OCI-LY1 (cell line): ENCODE measurements around the gene PRKCH.

Experiments
- H2AFZ ChIP-seq: fragments of 200-600 bp; sonication (generic), shearing (Covaris generic); 2 replicates; pipeline ENCODE4 v1.6.0; 2014; ENCODE audit warnings: antibody characterized with exemption, mild to moderate bottlenecking, low read length
- H3F3A ChIP-seq: fragments of 200-600 bp; sonication (generic), shearing (Covaris generic); 2 replicates; pipeline ENCODE4 v1.6.0; 2014; ENCODE audit warnings: mild to moderate bottlenecking, antibody characterized with exemption, low read length, moderate library complexity; ENCODE audit not compliant: insufficient read depth
- H3K27ac ChIP-seq: fragments of 200-600 bp; sonication (generic); 2 replicates; pipeline ENCODE4 v1.5.1; 2014; ENCODE audit warnings: low read length, mixed run types, mild to moderate bottlenecking, low read depth; ENCODE audit not compliant: poor library complexity, severe bottlenecking
- H3K27me3 ChIP-seq: fragments of 200-600 bp; sonication (generic); 2 replicates; pipeline ENCODE4 v1.6.0; 2014; ENCODE audit warnings: antibody characterized with exemption, mild to moderate bottlenecking, low read length, moderate library complexity; ENCODE audit not compliant: insufficient read depth
- H3K36me3 ChIP-seq: fragments of 200-600 bp; sonication (generic); 2 replicates; pipeline ENCODE4 v1.6.1; 2014; ENCODE audit warnings: mild to moderate bottlenecking, antibody characterized with exemption, low read length, moderate library complexity, mixed read lengths; ENCODE audit not compliant: insufficient read depth
- H3K4me1 ChIP-seq: fragments of 200-600 bp; sonication (generic); 2 replicates; pipeline ENCODE4 v1.5.1; 2014; ENCODE audit warnings: mild to moderate bottlenecking, low read length, moderate library complexity; ENCODE audit not compliant: insufficient read depth, severe bottlenecking
- H3K4me2 ChIP-seq: fragments of 200-600 bp; sonication (generic), shearing (Covaris generic); 2 replicates; pipeline ENCODE4 v1.6.1; 2014; ENCODE audit warnings: low read length
- H3K4me3 ChIP-seq: fragments of 200-600 bp; sonication (generic); 2 replicates; pipeline ENCODE4 v1.5.1; 2014; ENCODE audit warnings: low read length, low read depth, mild to moderate bottlenecking, mixed read lengths; ENCODE audit not compliant: poor library complexity, severe bottlenecking
- H3K79me2 ChIP-seq: fragments of 200-600 bp; shearing (Covaris generic); 2 replicates; pipeline ENCODE4 v1.6.1; 2016; ENCODE audit warnings: mixed run types, low read length, mixed read lengths; ENCODE audit not compliant: insufficient read depth
- H3K9ac ChIP-seq: fragments of 200-600 bp; sonication (generic), shearing (Covaris generic); 2 replicates; pipeline ENCODE4 v1.6.1; 2014; ENCODE audit warnings: mild to moderate bottlenecking, low read length, mixed read lengths
- H3K9me2 ChIP-seq: fragments of 200-600 bp; sonication (generic), shearing (Covaris generic); 2 replicates; pipeline ENCODE4 v1.6.1; 2014; ENCODE audit warnings: low read depth, mild to moderate bottlenecking, low read length, mixed read lengths
- H3K9me3 ChIP-seq: fragments of 200-600 bp; shearing (Covaris generic); 2 replicates; pipeline ENCODE4 v1.6.1; 2014; ENCODE audit warnings: low read length, mixed read lengths
- H4K20me1 ChIP-seq: fragments of 200-600 bp; sonication (generic), shearing (Covaris generic); 2 replicates; pipeline ENCODE4 v1.6.0; 2016; ENCODE audit warnings: mild to moderate bottlenecking, low read length; ENCODE audit not compliant: insufficient read depth
- CTCF ChIP-seq: fragments of 200-600 bp; sonication (generic), shearing (Covaris generic); IDR thresholded peaks from 2 replicates; pipeline ENCODE4 v1.5.1; 2017; ENCODE audit warnings: mild to moderate bottlenecking, antibody characterized with exemption, low read length, moderate library complexity, mixed read lengths
- EZH2 ChIP-seq: fragments of 200-600 bp; sonication (generic), shearing (Covaris generic); IDR thresholded peaks from 2 replicates; pipeline ENCODE4 v1.8.0; 2017; ENCODE audit warnings: borderline replicate concordance, mixed run types, mild to moderate bottlenecking, antibody characterized with exemption, low read length, moderate library complexity, mixed read lengths

PRKCH gene

GRCh38 chr14:61498811-61499210, 177.4 kb downstream of the PRKCH start:
- no peaks in the 10 kb centered on the region for H4K20me1 ChIP-seq
- H2AFZ ChIP-seq = peak overlapping the region; percentile 12; the same call in 1 of the 2 replicates
- no peaks in the 10 kb centered on the region for H3K9me2 ChIP-seq
- H3K36me3 ChIP-seq = no peaks in the 10 kb centered on the region
- H3K9ac ChIP-seq = peak overlapping the region; percentile 40
- no peaks in the 10 kb centered on the region for H3K9me3 ChIP-seq
- no peaks in the 10 kb centered on the region for H3K27me3 ChIP-seq
- H3K79me2 ChIP-seq = no peaks in the 10 kb centered on the region
- no peak for TF ChIP-seq EZH2
- H3F3A ChIP-seq = peaks cover 17% of the 10 kb centered on the region; the same call in 1 of the 2 replicates
- H3K4me1 ChIP-seq = peaks cover 67% of the 10 kb centered on the region
- peak overlapping the region; percentile 51; the same call in 1 of the 2 replicates for H3K4me2 ChIP-seq
- H3K4me3 ChIP-seq = no peak overlapping the region
- H3K27ac ChIP-seq = peak overlapping the region; percentile 100

- Histone ChIP-seq H3F3A (peaks cover 18% of the 10 kb centered on the region; the same call in 1 of the 2 replicates), H3K79me2 (no peaks in the 10 kb centered on the region), H3K27me3 (no peaks in the 10 kb centered on the region), H3K4me3 (peak overlapping the region; percentile 5), H3K9ac (peak overlapping the region; percentile 40), H4K20me1 (no peaks in the 10 kb centered on the region), H2AFZ (0 out of 2 replicates have a peak overlapping the region, but pooled peaks have one; percentile 3), H3K4me1 (peaks cover 76% of the 10 kb centered on the region), H3K27ac (peak overlapping the region; percentile 100), H3K4me2 (peak overlapping the region; percentile 51), H3K36me3 (no peaks in the 10 kb centered on the region), H3K9me2 (no peaks in the 10 kb centered on the region), H3K9me3 (no peaks in the 10 kb centered on the region)
- TF ChIP-seq EZH2 (no peak), CTCF (peak; percentile 37)
Measured at GRCh38 chr14:61499991-61500390, 178.6 kb downstream of the PRKCH start.

- Histone ChIP-seq H3K4me1 (peaks cover 89% of the 10 kb centered on the region), H3F3A (peaks cover 18% of the 10 kb centered on the region; the same call in 1 of the 2 replicates), H2AFZ (no peak overlapping the region), H3K9me3 (no peaks in the 10 kb centered on the region), H4K20me1 (no peaks in the 10 kb centered on the region), H3K4me3 (peak overlapping the region; percentile 48), H3K27ac (peak overlapping the region; percentile 100), H3K79me2 (no peaks in the 10 kb centered on the region), H3K27me3 (no peaks in the 10 kb centered on the region), H3K9me2 (no peaks in the 10 kb centered on the region), H3K36me3 (no peaks in the 10 kb centered on the region), H3K4me2 (peak overlapping the region; percentile 86), H3K9ac (peak overlapping the region; percentile 90)
- TF ChIP-seq CTCF = no peak
- no peak for TF ChIP-seq EZH2
Measured at GRCh38 chr14:61501714-61502458, 180.5 kb downstream of the PRKCH start.
